C1 segment of cervical spinal cord (tissue), 14 donors: Measurements from ENCODE around the gene CRAT.
A peak's percentile ranks its signal among the peaks of the same experiment; 100 is the strongest.

Experiments
- DNase-seq, 14 donors: peaks; one replicate each; lab custom pipeline; 2025; lab: John Stamatoyannopoulos, UW

The CRAT gene

DNA sequence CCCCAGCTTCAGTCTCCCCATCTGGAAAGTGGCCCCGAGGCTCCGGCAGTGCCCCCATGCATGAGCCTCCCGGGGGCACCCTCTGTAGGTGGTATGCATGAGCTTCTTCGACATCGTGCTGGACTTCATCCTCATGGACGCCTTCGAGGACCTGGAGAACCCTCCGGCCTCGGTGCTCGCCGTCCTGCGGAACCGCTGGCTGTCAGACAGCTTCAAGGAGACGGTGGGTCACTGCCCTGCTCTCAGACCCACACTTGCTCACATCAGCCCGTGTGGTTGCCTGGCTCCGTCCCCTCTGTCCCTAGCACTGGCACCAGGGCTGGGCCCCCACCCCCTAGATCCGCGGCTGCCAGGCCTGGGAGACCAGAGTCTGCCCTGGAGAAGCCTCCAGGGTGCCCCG is 42.5 kb downstream of the CRAT start:
- no peak for DNase-seq

- DNase-seq, result no peak
Observed at GRCh38 chr9:129064499-129064908, 46.1 kb downstream of the CRAT start.

GRCh38 chr9:129063061-129063460 is 47.5 kb downstream of the CRAT start:
- DNase-seq, result no peak

GRCh38 chr9:129060991-129061390 is 49.6 kb downstream of the CRAT start:
- DNase-seq, result no peak

DNA sequence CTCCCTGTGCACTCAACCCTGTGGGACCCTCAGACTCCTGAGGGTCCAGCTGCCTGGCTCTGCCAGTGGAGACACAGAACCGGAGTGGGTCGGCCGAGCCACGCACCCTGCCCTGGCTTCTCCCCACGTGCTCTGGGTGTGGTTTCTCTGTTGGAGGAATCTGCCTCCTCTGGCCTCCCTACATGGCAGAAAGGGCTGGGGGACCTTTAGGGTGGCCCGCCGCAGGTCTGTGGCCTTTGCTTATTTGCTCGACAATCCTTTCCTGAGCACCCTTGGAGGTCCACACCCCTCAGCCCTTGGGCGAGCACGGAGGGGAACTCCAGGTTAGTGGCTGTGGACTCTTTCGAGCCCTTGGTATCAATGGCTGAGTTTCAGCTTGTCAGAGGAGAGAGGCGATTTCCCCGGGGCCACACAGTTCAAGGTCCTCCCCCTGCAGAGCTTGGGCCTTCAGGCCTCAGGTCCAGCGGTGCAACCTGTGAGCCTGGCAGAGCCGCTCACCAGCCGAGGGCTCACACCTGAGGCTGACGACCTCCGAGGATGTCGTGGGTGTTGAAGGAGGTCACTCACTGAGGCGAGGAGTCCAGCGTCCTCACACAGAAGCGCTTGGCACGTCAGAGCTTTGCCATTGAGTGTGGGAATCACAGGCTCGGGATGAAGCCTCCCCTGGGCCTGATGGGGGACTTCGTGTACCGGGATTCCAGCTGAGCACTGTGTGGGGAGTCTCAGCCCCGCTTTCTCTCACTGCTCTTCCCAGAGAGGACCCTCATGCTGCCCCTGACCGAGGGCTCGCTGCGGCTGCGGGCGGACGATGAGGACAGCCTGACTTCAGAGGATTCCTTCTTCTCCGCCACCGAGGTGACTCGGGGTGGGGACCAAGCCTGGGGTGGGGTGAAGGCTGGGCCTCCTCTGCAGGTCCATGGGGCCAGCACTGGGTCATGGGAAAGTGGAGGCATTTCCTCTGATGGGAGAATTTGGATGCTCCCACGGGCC is 50.5 kb downstream of the CRAT start:
- no peak for DNase-seq

DNA sequence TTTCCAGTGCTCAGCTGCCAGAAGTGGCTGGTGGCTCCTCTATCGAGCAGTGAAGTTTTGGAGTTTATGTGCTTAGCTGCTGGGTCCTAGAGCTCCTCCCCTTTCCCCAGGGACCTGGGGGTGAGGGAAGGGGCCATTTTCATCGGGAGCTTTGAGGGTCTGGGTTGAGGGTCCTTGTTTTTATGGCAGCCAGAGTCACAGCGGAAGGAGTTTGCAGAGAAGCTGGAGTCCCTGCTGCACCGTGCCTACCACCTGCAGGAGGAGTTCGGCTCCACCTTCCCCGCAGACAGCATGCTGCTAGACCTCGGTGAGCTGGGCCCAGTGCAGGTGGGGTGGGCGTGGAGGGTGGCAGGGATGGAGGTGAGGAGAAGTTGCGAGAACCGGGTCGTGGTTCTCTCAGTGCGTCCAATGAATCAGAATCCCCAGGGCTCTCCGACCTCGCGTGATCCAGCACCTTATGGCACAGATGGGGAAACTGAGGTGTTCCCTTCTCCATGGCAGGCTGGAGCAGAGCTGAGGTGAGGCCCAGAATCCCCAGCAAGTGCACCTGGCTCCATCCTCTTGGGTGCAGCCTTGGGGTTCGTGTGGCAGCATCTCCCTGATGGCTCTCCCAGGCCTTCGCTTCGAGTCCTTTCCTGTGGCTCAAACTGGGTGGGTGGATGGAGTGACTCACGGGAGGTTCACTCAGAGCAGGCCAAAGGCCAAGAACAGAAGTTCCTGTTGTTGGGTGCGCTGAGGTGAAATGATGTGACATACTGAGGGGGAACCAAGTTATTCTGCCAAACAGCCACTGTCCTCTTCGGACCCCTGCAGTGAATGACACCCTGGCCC is 51.4 kb downstream of the CRAT start:
- DNase-seq, result no peak

DNA sequence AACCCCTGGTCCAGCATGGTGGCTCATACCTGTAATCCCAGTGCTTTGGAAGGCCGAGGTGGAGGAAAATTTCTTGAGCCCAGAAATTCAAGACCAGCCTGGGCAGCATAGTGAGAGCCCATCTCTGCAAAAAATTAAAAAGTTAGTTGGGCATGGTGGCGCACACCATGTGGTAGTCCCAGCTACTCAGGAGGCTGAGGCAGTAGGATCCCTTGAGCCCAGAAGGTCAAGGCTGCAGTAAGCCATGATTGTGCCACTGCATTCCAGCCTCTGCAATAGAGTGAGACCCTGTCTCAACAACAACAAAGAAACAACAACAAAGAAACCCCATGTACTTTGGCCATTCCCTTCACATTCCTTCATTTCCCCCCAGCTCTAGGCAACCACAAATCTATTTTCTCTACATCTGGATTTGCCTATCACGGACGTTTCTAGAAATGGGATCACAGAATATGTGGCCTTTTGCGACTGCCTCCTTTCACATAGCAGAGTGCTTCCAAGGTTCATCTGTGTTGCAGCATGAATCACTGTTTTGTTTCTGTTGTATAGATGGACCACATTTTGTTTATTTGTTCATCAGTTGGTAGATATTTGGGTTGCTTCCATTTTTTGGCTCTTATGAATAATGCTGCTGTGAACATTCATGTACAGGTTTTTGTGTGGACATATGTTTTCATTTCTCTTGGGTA is 56.3 kb downstream of the CRAT start:
- DNase-seq, result no peak

- DNase-seq, result no peak
Observed at GRCh38 chr9:129053020-129053419, 57.6 kb downstream of the CRAT start.

GRCh38 chr9:129052592-129052991 is 58.0 kb downstream of the CRAT start:
- DNase-seq, result peak in 1 of 14 donors; percentile 46
